ENCODE data around the gene LINGO1.

Gene LINGO1

GRCh38 chr15:77564938-77565337 lies 67.8 kb downstream of the LINGO1 start:
- DNase-seq (ENCODE audit: low read depth): no peak
- TF ChIP-seq CTCF (IDR thresholded peaks at IDR 0.05; ENCODE audit: insufficient read depth, low read depth, low read length, missing control alignments): no peak
- no peak overlapping the region for H3K4me3 ChIP-seq (ENCODE audit: low read depth, low read length)

GRCh38 chr15:77564341-77564740 lies 68.4 kb downstream of the LINGO1 start:
- no peak for TF ChIP-seq CTCF (IDR thresholded peaks at IDR 0.05; ENCODE audit: insufficient read depth, low read depth, low read length, missing control alignments)
- H3K4me3 ChIP-seq (ENCODE audit: low read depth, low read length): no peak overlapping the region
- DNase-seq (ENCODE audit: low read depth): no peak

- no peak overlapping the region for H3K4me3 ChIP-seq (ENCODE audit: low read depth, low read length)
- no peak for DNase-seq (ENCODE audit: low read depth)
- no peak for TF ChIP-seq CTCF (IDR thresholded peaks at IDR 0.05; ENCODE audit: insufficient read depth, low read depth, low read length, missing control alignments)
Measured at GRCh38 chr15:77563623-77564156, 69.0 kb downstream of the LINGO1 start.
